Measurements from ENCODE around the gene CYBA.

CYBA gene

DNA sequence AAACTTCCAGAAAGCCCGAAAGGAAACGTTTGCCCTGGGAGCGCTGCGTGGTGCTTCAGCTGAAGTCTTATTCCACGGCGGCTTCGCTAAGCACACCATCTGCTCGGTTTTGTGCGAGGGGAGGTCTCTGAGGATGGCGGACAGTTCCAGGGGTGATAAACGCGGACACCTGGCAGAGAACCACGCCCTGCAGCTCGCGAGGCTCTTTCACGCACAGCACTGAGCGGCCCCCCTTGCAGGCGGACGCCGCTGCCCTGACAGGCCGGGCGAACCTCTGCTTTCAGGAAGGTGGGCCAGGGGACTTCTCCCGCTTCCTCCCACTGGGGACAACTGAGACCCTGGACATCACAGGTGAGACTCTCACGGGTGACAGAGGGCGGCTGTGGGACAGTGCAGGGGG, 8.3 kb upstream of the CYBA start:
- DNase-seq, result no peak

DNA sequence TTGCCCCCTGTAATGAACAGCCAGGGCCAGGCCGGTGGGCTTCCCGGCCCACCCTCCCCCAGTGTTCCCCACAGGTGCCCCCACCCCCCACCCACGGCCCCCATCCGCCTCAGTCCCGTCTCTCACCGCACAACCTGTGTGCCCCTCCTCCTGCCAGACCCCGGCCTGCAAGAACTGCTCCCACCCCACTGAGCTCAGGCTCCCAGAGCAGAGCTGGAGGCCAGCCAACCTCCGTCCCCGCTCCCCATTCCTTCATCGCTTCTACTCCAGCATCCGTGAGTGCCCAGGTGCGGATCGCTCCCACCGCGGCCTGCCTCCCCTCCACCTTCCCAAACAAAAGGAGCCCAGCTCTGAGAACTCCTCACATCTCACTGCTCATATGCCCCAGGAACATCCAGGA, 7.9 kb upstream of the CYBA start:
- no peak for DNase-seq

DNA sequence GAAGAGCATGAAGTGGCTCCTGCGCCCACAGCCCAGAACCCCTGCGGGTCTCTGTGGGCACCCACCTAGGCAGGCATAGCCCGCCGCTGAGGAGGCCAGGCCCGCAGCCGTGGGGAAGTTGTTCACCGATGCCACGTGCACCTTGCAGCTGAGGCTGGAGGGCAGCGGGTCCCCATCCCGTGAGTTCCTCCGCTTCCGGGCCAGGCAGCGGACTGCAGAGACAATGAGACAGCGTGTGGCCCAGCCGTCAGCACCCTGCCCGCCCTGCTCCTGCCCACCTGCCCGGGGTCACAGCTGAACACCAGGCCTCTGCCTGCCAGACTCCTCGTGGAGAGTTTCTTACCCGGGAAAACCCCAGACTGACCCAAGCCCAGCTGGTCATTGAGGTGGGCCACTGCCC, 6.5 kb upstream of the CYBA start:
- DNase-seq, result no peak

DNA sequence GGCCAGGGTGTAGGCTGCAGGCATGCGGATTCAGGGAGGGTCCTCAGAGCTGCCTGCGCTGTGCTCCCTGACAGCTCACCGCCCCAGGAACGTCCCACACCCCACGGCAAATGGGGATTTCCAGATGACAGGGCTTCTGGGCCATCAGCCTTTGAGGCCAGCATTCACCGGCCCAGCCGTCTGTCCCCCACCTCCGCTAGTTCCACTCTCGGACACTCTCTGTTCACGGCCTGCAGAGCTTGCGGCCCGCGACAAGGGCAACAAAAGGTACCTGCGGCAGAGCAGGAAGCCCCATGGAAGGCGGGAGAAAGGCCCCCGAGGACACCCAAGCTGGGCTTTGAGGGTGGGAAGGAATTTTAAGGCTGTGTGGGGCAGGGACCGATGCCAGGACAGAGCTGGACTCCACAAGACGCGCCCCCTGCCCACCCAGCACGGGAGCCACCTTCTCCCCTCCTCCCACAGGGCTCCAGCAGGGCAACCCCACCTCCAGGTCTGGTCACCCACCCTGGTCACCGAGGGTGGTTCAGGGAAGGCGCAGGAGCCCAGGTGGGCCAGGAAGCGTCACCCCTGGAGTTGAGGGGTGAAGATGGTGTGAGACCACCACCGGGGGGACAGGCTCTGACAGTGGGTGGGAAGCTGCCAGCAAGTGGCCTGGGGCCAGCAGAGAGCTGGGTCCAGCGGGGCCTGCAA, 5.6 kb upstream of the CYBA start:
- no peak for DNase-seq

DNA sequence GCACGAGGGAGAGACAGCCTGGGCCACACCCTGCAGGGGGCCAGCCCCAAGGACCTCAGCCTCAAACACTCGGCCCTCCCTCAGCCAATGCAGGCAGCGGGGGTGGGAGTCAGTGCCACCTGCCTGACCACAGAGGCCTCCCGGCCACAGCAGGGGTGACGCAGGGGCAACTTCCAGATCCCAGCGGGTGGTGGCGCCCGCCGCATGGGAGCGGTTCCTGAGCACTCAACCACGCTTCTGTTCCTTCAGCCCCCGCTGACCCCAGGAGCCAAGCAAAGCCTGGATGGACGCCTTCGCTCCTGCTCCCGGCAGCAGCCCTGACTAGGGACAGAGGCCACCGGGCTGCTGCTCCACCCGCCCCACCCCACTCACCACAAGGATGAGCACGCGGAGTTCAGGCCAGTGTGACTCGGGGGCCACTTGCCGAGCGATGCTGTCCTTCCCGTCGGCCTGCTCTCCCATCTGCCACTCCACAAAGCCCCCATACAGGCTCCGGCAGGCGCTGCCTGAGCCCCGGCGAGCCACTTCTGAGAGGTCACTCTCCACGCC, 5.0 kb upstream of the CYBA start:
- no peak for DNase-seq

DNA sequence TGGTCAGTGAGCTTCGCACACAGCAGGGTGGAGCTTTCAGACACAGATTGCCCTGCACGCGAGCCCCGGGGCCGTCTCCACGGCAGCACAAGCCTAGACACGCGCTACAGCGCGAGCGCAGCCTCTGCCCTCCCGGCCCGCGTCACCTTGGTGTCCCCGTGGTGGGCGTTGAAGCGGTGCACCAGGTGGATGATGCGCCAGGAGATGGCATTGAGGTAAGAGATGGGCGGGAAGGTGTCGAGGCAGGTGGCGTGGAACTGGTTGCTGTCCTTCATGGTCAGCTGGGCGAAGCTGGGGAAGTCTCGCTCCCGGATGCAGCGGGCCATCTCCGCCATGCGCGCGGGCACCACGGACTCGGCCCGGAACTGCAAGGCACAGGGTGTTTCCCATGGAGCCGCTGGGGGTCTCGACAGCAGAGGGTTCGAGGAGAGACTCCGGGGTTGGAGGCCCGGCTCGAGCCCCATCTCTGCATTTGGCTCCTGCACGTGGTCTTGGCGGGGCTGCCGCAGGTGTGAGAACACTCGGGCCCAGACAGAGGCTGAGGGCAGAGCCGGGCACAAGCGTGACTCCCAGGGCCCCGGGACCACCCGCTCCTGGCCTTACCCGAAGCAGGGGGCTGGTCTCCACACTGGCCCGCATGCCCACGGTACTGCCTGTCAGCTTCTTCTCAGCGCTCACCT, 4.3 kb upstream of the CYBA start:
- DNase-seq, result no peak

DNA sequence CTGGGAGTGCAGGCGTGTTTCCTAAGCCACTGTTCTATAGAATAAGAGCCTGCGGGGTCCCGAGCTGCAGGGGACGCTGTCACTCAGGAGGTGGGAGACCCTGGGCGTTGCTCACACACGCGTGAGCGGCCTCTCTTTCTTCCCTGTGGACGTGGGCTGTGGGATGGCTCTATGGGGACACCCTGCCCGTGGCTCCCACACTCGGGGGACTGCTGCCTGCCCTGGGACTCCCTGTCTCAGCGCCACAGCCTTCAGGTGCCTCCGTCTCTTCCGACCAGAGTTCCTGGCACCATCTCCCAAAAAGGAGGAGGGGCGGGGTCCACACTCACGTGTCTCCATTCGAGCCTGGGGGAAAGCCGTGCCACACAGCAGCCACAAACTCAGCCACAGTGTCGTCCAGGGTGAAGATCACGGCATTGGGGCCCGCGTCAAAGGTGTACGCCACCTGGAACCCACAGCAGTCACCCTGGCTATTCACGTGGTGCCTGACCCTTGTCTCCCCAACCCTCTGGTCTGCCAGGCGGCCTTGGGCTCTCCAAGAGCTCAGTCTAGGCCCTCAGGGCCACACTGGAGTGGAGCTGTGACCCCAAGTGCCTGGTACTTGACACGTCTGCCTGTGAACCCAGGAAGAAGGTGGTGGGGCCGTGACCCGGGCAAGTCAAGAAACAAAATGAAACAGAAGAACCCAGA, 3.7 kb upstream of the CYBA start:
- no peak for DNase-seq

DNA sequence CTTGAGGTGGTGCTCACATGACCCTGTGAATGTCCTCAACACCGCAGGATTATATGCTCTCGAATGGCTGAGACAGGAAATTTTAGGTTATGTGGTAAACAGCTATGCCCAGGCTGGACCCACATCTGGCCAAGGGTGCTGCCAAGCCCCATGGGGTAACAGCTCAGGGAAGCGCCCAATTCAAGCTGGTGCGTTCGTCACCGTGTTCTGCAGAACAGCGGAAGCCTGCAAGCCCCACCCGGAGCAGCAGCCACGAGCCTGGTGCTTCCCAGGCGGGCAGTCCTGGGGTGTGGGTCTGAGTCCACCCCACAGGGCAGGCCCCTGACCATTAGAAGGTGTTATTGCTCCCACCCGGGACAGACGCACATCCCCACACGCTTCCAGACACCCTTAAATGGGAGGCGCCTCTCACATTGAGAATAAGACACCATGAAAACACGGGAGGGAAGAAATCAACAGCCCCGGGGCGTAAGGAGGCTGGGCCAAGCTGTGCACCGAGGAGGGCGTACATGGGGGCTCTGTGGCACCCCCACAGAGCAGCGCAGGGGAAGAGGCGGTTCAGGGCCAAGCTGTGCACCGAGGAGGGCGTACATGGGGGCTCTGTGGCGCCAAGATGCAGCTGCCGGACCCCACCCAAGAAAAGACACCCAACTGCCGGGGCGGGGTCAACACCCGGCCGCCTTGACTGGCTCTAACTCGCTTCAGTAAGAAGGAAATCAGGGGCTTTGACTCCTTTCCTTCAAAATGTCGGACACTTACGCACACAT, 2.9 kb upstream of the CYBA start:
- no peak for DNase-seq

DNA sequence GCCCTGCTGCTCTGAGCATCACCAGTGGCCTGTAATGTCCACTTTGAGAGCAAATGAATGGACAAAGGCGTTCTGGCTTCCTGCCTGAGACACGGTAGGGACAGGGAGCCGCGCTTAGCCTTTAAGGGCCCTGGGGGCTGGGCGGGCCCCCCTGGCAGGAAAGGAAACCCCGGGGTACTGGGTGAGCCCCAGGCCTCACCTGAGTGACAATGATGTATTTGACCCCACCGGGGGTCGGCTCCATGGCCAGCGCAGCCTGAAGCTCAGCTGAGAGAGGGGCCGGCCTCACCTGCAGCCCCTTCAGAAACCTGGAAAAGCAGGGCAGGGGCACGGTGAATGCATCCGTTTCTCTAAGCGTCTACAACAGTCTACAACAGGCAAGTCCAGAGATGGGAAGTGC, 2.2 kb upstream of the CYBA start:
- DNase-seq, result no peak

DNA sequence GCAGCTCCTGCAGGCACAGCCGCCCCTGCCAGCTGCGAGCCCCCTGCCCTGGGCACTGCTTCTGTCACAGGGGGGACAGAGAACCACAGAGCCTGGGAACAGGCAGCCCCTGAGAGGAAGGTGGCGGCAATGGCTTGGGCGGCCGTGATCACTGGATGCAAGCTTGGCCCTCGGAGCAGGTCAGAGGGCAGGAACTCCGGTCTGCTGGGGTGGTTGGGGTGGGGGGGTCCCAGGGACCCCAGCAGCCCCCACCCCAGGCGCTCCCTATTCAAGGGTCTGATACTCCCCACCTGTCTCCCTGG, 1.9 kb upstream of the CYBA start:
- no peak for DNase-seq

DNA sequence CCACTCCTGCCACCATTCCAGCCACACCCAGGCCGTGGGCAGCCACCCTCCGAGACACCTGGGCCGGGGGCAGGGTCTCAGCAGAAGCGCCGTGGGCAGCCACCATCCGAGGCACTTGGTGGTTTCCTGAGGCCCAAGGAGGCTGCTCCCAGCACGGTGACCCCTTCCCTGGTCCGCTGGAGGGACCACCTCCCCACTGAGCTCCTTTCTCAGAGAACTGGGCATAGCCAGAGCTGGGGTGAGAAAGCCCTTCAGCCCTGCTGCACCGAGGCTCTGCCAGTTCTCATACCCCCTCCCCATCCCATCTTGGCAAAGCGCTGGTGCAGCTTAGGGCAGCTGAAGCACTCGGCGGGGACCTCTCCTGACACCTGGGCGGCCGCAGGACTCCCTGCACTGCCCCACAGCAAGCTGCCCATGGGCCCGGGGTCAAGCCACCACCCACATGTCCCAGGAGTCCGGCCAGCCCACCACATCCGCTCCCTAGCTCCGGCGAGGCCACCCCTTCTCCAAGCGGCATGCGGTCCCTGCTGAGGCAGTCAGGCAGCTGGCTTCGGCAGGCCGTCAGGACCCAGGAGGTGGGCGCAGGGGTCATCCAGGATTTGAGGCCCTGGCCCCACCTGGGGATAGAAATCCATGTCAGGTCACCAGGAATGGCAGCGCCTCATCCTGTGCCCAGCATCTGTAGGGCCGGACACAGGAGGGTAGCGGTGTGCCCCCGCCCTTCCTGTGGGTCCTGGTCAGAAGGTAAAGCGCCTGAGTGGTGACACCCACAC, 1.3 kb upstream of the CYBA start:
- DNase-seq, result no peak

DNA sequence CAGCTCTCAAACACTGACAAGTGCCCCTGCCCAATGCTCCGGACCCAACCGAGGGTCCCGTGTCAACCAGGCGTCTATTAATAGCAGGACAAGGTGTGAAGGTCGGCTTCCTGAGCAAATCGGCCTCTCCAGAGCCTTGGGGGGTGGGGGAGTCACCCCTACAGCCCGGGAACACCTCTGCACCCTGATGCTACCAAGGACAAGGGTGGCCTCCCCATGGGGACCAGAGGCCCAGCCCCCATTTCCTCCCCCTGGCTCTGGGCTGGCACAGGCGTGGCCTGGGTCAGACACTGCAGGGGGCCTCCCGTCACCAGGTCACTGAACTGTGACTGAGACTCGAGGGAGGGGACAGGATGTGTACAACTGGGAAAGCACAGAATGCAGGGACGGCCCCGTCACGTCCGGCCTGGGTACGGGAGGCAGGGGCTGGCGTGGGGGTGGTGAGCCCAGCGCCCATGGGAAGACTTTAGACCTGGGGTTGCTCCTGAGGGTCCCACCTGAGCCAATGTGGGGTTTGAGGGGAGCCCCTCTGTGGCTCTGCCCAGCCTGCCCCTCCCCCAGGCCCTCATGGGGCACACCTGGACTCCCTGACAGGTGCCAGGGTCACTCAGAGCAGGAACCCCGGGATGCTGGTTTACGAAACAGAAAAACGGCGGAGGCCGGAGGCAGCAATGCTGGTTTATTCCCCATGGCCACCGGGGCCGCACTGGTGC, 579 bp upstream of the CYBA start:
- DNase-seq, result peak; percentile 46

DNA sequence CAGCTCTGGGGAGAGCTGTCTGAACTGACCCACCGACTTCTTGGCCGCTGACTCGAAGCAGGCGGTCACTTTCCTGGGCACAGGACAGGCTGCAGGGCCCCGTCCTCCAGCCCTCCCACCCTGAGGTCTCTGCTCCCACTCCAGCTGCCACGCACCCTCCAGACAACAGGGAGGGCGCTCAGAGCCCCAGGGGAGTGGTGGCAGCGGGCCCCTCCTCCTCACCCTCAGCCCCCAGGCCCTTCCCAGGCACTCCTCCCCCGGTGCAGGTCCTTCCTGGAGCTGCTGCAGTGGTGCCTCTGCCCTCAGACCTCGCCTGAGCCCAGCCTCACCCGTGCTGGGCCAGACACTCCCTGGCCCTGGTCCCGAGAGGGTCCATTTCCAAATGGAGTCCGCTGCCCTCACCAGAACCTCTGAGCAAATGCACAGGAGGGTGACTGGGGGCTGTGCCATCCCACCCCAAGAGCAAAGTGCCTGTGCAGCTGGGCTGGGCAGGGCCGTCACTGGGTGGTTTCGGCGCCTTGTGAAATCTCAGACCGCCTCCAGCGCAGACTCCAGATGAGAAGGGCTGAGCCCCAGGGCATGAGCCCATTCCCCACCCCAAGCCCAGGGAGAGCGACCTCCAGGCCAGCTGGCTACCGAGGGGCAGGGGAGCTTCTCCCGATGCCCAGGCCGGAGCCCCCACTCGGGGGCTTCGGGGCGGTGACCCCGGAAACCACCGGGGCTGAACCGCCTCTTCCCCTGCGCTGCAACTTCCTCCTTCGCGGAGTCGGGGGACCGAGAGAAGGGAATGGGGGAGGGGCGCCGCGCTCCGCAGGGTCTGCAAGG, 717 bp downstream of the CYBA start:
- DNase-seq, result peak; percentile 29

DNA sequence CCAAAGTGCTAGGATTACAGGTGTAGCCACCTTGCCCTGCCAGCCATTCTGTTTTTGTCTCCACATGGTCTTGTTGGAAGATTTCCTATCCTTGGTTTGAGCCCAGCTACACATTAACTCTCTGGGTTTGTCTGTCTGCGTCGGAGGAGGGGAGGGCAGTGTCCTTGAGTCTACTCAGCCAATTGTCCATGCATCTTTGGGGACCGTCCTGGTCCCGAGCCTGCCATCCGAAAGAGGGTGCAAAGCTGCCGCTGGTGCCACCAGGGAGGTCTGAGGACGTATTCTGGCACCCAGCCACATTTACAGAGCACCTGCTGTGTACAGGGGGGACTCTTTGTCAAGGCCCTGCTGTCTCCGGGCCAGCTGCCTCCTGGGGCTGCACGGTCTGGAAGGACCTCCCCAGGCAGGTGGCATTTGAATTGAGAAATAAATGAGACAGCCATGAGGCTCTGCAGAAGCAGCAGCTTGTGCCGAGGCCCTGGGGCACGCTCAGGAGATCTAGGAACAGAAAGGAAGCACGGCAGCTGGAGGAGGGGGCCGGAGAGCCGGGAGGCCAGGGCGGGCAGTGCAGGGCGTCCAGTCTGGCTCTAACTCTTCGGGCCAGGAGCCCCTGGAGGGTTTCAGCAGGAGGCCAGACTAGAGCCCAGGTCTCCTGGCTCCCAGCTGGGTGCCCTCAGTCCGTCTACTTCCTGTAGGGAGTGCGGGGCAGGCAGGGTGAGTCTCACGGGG, 1.5 kb downstream of the CYBA start:
- no peak for DNase-seq

DNA sequence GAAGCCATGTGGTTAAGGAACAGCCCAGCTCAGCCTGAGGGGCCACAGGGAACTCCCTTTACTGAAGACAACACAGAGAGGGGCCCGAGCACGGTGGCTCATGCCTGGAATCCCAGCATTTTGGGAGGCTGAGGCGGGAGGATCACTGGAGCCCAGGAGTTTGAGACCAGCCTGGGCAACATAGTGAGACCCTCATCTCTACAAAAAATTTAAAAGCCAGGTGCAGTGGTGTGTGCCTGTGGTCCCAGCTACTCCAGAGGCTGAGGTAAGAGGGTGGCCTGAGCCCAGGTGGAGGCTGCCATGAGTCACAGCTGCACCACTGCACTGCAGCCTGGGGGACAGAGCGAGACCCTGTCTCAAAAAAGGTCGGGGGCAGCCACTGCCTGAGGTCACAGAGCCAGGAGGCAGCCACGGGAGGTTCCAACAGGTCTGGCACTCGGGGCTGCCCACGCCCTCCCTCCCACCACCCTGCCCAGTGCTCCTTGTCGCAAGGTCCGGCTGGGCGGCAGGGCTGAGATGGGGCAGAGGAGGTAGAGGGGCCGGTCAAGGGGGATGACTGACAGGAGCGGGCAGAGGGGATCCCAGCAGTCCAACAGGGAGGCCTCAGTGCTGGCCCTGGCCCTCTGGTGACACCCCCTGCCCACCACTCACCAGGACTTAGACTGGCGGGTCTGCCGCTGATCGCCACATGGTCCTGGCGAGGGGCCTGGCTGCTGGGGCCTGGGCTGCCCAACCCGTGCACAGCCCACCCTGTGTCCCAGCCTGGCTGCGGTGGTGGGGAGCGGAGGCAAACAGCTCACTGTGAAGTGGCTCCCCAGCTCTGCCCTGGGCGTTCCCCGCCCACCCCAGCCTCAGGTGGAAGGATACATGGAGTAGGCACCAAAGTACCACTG, 3.4 kb downstream of the CYBA start:
- DNase-seq, result no peak

DNA sequence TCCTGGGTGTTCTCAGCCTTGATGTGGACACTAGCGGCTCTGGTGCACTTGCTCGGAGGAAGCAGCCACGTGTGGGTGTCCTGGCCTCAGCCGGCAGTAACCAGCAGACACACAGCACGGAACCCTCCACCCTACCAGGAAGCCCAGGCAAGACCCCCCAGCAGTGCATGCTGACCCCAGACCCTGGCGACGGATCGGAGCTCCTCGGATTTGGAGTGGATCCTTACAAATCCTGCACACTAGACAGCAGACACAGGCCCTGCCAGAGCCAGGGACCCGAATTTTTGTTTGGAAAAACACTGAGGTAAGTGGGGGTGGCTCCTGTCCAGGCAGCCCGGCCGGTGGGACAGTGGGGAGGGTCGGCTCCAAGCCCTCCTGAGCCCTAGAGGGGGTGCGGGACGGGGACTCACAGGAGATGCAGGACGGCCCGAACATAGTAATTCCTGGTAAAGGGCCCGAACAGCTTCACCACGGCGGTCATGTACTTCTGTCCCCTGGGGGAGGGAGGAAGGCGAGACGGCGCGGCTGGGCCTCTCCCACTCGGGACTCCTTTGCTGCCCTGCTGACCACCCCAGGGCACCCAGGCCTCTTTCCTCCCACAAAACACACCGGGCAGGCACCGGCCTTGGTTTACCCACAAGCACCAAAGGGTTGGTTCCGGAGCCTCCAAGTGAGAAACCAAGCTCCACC, 4.4 kb downstream of the CYBA start:
- no peak for DNase-seq

DNA sequence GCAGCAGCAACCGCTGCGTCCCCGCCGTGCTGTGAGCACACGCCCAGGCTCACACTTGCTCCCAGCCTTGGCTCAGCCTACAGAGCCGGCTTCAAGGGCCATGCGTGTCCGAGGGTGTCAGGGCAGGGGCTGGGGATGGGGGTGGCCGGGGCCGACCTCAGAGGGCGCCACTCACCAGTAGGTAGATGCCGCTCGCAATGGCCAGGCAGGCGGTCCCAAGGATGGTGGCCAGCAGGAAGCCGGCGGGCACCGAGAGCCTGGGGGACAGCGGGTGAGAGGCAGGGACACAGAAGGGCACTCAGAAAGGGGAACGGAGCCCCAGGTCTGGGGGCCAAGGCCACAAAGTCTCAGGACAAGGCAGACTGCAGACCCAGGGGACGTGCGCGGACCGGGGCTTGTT, 4.9 kb downstream of the CYBA start:
- DNase-seq, result no peak

DNA sequence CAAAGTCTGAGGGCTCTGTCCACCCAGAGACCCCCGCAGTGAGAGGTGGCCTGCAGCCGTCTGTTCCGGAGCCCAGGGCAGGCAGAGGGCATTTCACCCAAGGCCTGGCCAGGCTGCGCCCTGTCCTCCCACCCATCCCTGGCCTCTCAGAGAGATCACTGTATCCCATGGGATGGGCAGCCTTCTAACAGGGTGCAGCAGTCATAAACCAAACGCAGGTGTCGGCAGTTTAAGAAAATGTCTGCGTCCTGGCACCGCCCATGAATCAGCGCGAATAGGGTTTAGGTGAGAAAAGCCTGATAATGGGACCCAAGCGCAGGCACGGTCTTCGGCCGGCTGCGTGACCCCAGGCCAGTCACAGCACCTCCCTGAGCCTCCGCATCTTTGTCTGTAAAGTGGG, 5.4 kb downstream of the CYBA start:
- DNase-seq, result no peak

DNA sequence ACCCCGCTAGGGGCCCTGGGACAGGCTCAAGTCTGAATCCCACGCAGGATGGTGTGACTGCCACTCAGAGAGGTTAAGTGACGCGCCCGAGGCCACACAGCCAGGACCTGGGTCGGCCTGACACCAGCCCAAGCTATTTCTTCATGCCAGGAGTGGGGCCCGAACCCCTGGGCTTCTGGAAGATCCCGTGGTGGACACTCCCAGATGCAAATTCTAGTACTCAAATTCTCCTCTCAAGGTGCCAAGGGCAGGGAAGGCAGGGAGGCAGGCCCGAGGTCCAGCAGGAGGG, 7.3 kb downstream of the CYBA start:
- no peak for DNase-seq

All from activated CD4-positive, alpha-beta T cell treated with anti-CD3 and anti-CD28 coated beads, Interleukin-2, amount 50 U/mL, for 1 hour (primary cell).